Measurements from ENCODE around the gene LEAP2. TPM values are rescaled to one million over a fixed set of nuclear protein-coding genes. Genes with fewer than 3 reads are reported as not detected.

Gene LEAP2
- total RNA-seq, 2 experiments from 2014 or later: 1.8 to 2.0 TPM

- Mint-ChIP-seq H3K4me1 (ENCODE audit: low read depth) (peaks cover 2% of the 10 kb centered on the region), H3K27me3 (ENCODE audit: low read depth) (no peaks in the 10 kb centered on the region), H3K9me3 (no peaks in the 10 kb centered on the region), H3K36me3 (ENCODE audit: low read depth) (peaks cover 11% of the 10 kb centered on the region), H3K27ac (no peak overlapping the region), H3K4me3 (no peak overlapping the region)
- DNase-seq: no peak
- CTCF ChIA-PET: interaction anchor here (1.0 kb wide), 1 partner anchor 67 kb away, joined by 3 read pairs; no protein-coding TSS in a partner anchor
- intact Hi-C loops (cut with micrococcal nuclease): no loop called here
Observed at GRCh38 chr5:132887283-132887682, 13.8 kb downstream of the LEAP2 start.

- intact Hi-C loops (cut with micrococcal nuclease): no loop called here
- CTCF ChIA-PET: no interaction called here
- H3K27me3 Mint-ChIP-seq (ENCODE audit: low read depth): no peaks in the 10 kb centered on the region
- peaks cover 2% of the 10 kb centered on the region for H3K4me1 Mint-ChIP-seq (ENCODE audit: low read depth)
- no peak overlapping the region for H3K27ac Mint-ChIP-seq
- H3K9me3 Mint-ChIP-seq: no peaks in the 10 kb centered on the region
- peaks cover 16% of the 10 kb centered on the region for H3K36me3 Mint-ChIP-seq (ENCODE audit: low read depth)
- H3K4me3 Mint-ChIP-seq: no peak overlapping the region
- DNase-seq: no peak
Observed at GRCh38 chr5:132889501-132889900, 16.0 kb downstream of the LEAP2 start.

GRCh38 chr5:132890817-132891216 is 17.3 kb downstream of the LEAP2 start:
- no peaks in the 10 kb centered on the region for H3K4me1 Mint-ChIP-seq (ENCODE audit: low read depth)
- H3K36me3 Mint-ChIP-seq (ENCODE audit: low read depth): peaks cover 16% of the 10 kb centered on the region
- H3K27ac Mint-ChIP-seq: no peak overlapping the region
- intact Hi-C loops (cut with micrococcal nuclease): no loop called here
- no peak for DNase-seq
- H3K4me3 Mint-ChIP-seq: no peak overlapping the region
- H3K9me3 Mint-ChIP-seq: no peaks in the 10 kb centered on the region
- H3K27me3 Mint-ChIP-seq (ENCODE audit: low read depth): no peaks in the 10 kb centered on the region
- CTCF ChIA-PET: interaction anchor here (0.6 to 1.3 kb wide), 4 partner anchors 11 to 364 kb away, joined by 3 to 4 read pairs (median 3); no protein-coding TSS in a partner anchor

GRCh38 chr5:132895719-132896305 is 22.3 kb downstream of the LEAP2 start:
- Mint-ChIP-seq H3K36me3 (ENCODE audit: low read depth) (peaks cover 21% of the 10 kb centered on the region), H3K9me3 (no peaks in the 10 kb centered on the region), H3K27ac (no peak overlapping the region), H3K4me1 (ENCODE audit: low read depth) (peaks cover 6% of the 10 kb centered on the region), H3K4me3 (no peak overlapping the region), H3K27me3 (ENCODE audit: low read depth) (no peaks in the 10 kb centered on the region)
- intact Hi-C loops (cut with micrococcal nuclease): no loop called here
- no peak for DNase-seq
- CTCF ChIA-PET: interaction anchor here (0.6 to 1.0 kb wide), 2 partner anchors 13 to 65 kb away, joined by 3 to 4 read pairs; no protein-coding TSS in a partner anchor

GRCh38 chr5:132896685-132897084 is 23.2 kb downstream of the LEAP2 start:
- Mint-ChIP-seq H3K27ac (no peak overlapping the region), H3K27me3 (ENCODE audit: low read depth) (no peaks in the 10 kb centered on the region), H3K4me3 (no peak overlapping the region), H3K9me3 (no peaks in the 10 kb centered on the region), H3K4me1 (ENCODE audit: low read depth) (peaks cover 6% of the 10 kb centered on the region), H3K36me3 (ENCODE audit: low read depth) (peaks cover 21% of the 10 kb centered on the region)
- DNase-seq: no peak
- intact Hi-C loops (cut with micrococcal nuclease): no loop called here
- CTCF ChIA-PET: no interaction called here

GRCh38 chr5:132898094-132898493 is 24.6 kb downstream of the LEAP2 start:
- CTCF ChIA-PET: interaction anchor here (0.7 kb wide), 1 partner anchor 286 kb away, joined by 3 read pairs; no protein-coding TSS in a partner anchor
- Mint-ChIP-seq H3K4me3 (no peak overlapping the region), H3K27me3 (ENCODE audit: low read depth) (no peaks in the 10 kb centered on the region), H3K9me3 (no peaks in the 10 kb centered on the region), H3K36me3 (ENCODE audit: low read depth) (peaks cover 17% of the 10 kb centered on the region), H3K27ac (no peak overlapping the region), H3K4me1 (ENCODE audit: low read depth) (peaks cover 6% of the 10 kb centered on the region)
- DNase-seq: no peak
- intact Hi-C loops (cut with micrococcal nuclease): no loop called here

- Mint-ChIP-seq H3K27me3 (ENCODE audit: low read depth) (no peaks in the 10 kb centered on the region), H3K9me3 (no peaks in the 10 kb centered on the region), H3K36me3 (ENCODE audit: low read depth) (peaks cover 14% of the 10 kb centered on the region), H3K4me1 (ENCODE audit: low read depth) (peaks cover 6% of the 10 kb centered on the region), H3K27ac (no peak overlapping the region), H3K4me3 (no peak overlapping the region)
- CTCF ChIA-PET: interaction anchor here (0.6 kb wide), 2 partner anchors 14 to 49 kb away, joined by 3 to 5 read pairs; no protein-coding TSS in a partner anchor
- DNase-seq: no peak
- intact Hi-C loops (cut with micrococcal nuclease): no loop called here
Observed at GRCh38 chr5:132901036-132901435, 27.6 kb downstream of the LEAP2 start.

- no peak overlapping the region for H3K27ac Mint-ChIP-seq
- H3K4me1 Mint-ChIP-seq (ENCODE audit: low read depth): peaks cover 3% of the 10 kb centered on the region
- no peak for DNase-seq
- H3K4me3 Mint-ChIP-seq: no peak overlapping the region
- H3K36me3 Mint-ChIP-seq (ENCODE audit: low read depth): peaks cover 8% of the 10 kb centered on the region
- H3K9me3 Mint-ChIP-seq: no peaks in the 10 kb centered on the region
- no peaks in the 10 kb centered on the region for H3K27me3 Mint-ChIP-seq (ENCODE audit: low read depth)
- intact Hi-C loops (cut with micrococcal nuclease): no loop called here
- CTCF ChIA-PET: interaction anchor here (0.7 kb wide), 1 partner anchor 175 kb away, joined by 4 read pairs; no protein-coding TSS in a partner anchor
Observed at GRCh38 chr5:132901730-132902129, 28.3 kb downstream of the LEAP2 start.

- Mint-ChIP-seq H3K27ac (no peak overlapping the region), H3K36me3 (ENCODE audit: low read depth) (peaks cover 2% of the 10 kb centered on the region), H3K4me1 (ENCODE audit: low read depth) (peaks cover 6% of the 10 kb centered on the region), H3K4me3 (no peak overlapping the region), H3K27me3 (ENCODE audit: low read depth) (no peaks in the 10 kb centered on the region), H3K9me3 (no peaks in the 10 kb centered on the region)
- DNase-seq: no peak
- CTCF ChIA-PET: interaction anchor here (0.6 kb wide), 1 partner anchor 20 kb away, joined by 4 read pairs; no protein-coding TSS in a partner anchor
- intact Hi-C loops (cut with micrococcal nuclease): no loop called here
Observed at GRCh38 chr5:132905938-132906337, 32.5 kb downstream of the LEAP2 start.

- no peak overlapping the region for H3K4me3 Mint-ChIP-seq
- H3K4me1 Mint-ChIP-seq (ENCODE audit: low read depth): peaks cover 6% of the 10 kb centered on the region
- H3K27ac Mint-ChIP-seq: no peak overlapping the region
- no peak for DNase-seq
- peaks cover 6% of the 10 kb centered on the region for H3K36me3 Mint-ChIP-seq (ENCODE audit: low read depth)
- H3K9me3 Mint-ChIP-seq: no peaks in the 10 kb centered on the region
- CTCF ChIA-PET: interaction anchor here (0.6 kb wide), 1 partner anchor 289 kb away, joined by 4 read pairs; no protein-coding TSS in a partner anchor
- H3K27me3 Mint-ChIP-seq (ENCODE audit: low read depth): no peaks in the 10 kb centered on the region
- intact Hi-C loops (cut with micrococcal nuclease): no loop called here
Observed at GRCh38 chr5:132907161-132907560, 33.7 kb downstream of the LEAP2 start.

- Mint-ChIP-seq H3K4me3 (no peak overlapping the region), H3K4me1 (ENCODE audit: low read depth) (peaks cover 6% of the 10 kb centered on the region), H3K9me3 (no peaks in the 10 kb centered on the region), H3K36me3 (ENCODE audit: low read depth) (peaks cover 9% of the 10 kb centered on the region), H3K27ac (no peak overlapping the region), H3K27me3 (ENCODE audit: low read depth) (no peaks in the 10 kb centered on the region)
- DNase-seq: no peak
- CTCF ChIA-PET: no interaction called here
- intact Hi-C loops (cut with micrococcal nuclease): no loop called here
Observed at GRCh38 chr5:132909702-132910101, 36.2 kb downstream of the LEAP2 start.

GRCh38 chr5:132915681-132916080 is 42.2 kb downstream of the LEAP2 start:
- no peak overlapping the region for H3K27ac Mint-ChIP-seq
- H3K9me3 Mint-ChIP-seq: no peaks in the 10 kb centered on the region
- no peak overlapping the region for H3K4me3 Mint-ChIP-seq
- no peak for DNase-seq
- H3K4me1 Mint-ChIP-seq (ENCODE audit: low read depth): no peaks in the 10 kb centered on the region
- H3K36me3 Mint-ChIP-seq (ENCODE audit: low read depth): peaks cover 19% of the 10 kb centered on the region
- CTCF ChIA-PET: interaction anchor here (0.6 kb wide), 1 partner anchor 1033 kb away, joined by 3 read pairs; no protein-coding TSS in a partner anchor
- no peaks in the 10 kb centered on the region for H3K27me3 Mint-ChIP-seq (ENCODE audit: low read depth)
- intact Hi-C loops (cut with micrococcal nuclease): no loop called here

- DNase-seq: no peak
- CTCF ChIA-PET: interaction anchor here (0.6 kb wide), 1 partner anchor 1032 kb away, joined by 3 read pairs; no protein-coding TSS in a partner anchor
- no peaks in the 10 kb centered on the region for H3K9me3 Mint-ChIP-seq
- intact Hi-C loops (cut with micrococcal nuclease): no loop called here
- no peak overlapping the region for H3K27ac Mint-ChIP-seq
- H3K36me3 Mint-ChIP-seq (ENCODE audit: low read depth): peaks cover 20% of the 10 kb centered on the region
- H3K4me3 Mint-ChIP-seq: no peak overlapping the region
- no peaks in the 10 kb centered on the region for H3K27me3 Mint-ChIP-seq (ENCODE audit: low read depth)
- H3K4me1 Mint-ChIP-seq (ENCODE audit: low read depth): no peaks in the 10 kb centered on the region
Observed at GRCh38 chr5:132916086-132916485, 42.6 kb downstream of the LEAP2 start.

All from activated naive CD4-positive, alpha-beta T cell treated with anti-CD3 and anti-CD28 coated beads for 36 hours (primary cell).